GM12878 (cell line): Measurements from ENCODE around the gene TOMT. TPM values are rescaled to one million over a fixed set of nuclear protein-coding genes. Genes with fewer than 3 reads are reported as not detected.

ENCODE experiments used
- ATAC-seq: fragments of 200-7000 bp; cut with Tn5 transposase; 3 replicates; pipeline ENCODE4 v1.9.1; 2020; ENCODE audit warnings: mild to moderate bottlenecking, moderate library complexity
- BruUV-seq: library from RNA; stranded (reverse); fragments of 400-500 nt; replicated peaks from 2 replicates; lab custom pipeline; 2021; lab: Mats Ljungman, UMichigan
- CTCF ChIA-PET: fragments of 300-600 bp; sonication (Branson Sonifier 250); formaldehyde crosslinking; extraction: SDS; loops from one replicate; lab custom pipeline; 2021; ENCODE audit warnings: inconsistent platforms; lab: Yijun Ruan, JAX
- POLR2A ChIA-PET: fragments of 350-600 bp; formaldehyde crosslinking; extraction: SDS; loops from one replicate; lab custom pipeline; 2021; ENCODE audit warnings: inconsistent platforms; lab: Charles Lee
- RAD21 ChIA-PET: fragments of 300-600 bp; sonication (Branson Sonifier 250); formaldehyde crosslinking; loops from one replicate; lab custom pipeline; 2023; ENCODE audit warnings: antibody characterized with exemption; ENCODE audit not compliant: unreplicated experiment; lab: Charles Lee
- SMC1A ChIA-PET: fragments of 300-600 bp; sonication (Branson Sonifier 250); formaldehyde crosslinking; loops from one replicate; lab custom pipeline; 2023; ENCODE audit not compliant: unreplicated experiment, uncharacterized antibody; lab: Charles Lee
- DNase-seq: peaks from one replicate; pipeline ENCODE4 v3.0.0-alpha.2; 2011; ENCODE audit warnings: low read depth, low spot score
- FAIRE-seq: peaks from 3 replicates; lab custom pipeline; 2011; peaks lifted over from hg19 to GRCh38; lab: Jason Lieb, UNC
- H2AFZ ChIP-seq: 2 replicates; pipeline ENCODE4 v1.6.0; 2011; ENCODE audit warnings: low read depth, low read length, control low read depth; ENCODE audit not compliant: control insufficient read depth
- H3K27ac ChIP-seq: 2 replicates; pipeline ENCODE4 v1.5.1; 2011; ENCODE audit warnings: control low read depth; ENCODE audit not compliant: control insufficient read depth, insufficient read depth
- H3K27me3 ChIP-seq, 2 experiments: replicated peaks in 1 of 2; 2 replicates each; pipeline versions ENCODE4 v1.6.0 to v1.6.1; 2011; ENCODE audit warnings: low read length in 1 of 2; ENCODE audit not compliant: control insufficient read depth in 2 of 2, insufficient read depth in 2 of 2
- H3K36me3 ChIP-seq, 2 experiments: 2 replicates each; pipeline ENCODE4 v1.5.1; 2011; ENCODE audit warnings: low read length in 1 of 2; ENCODE audit not compliant: control insufficient read depth in 2 of 2, insufficient read depth in 2 of 2
- H3K4me1 ChIP-seq: 2 replicates; pipeline ENCODE4 v1.6.1; 2011; ENCODE audit warnings: mild to moderate bottlenecking, low read length, moderate library complexity, mixed read lengths; ENCODE audit not compliant: control insufficient read depth, insufficient read depth
- H3K4me2 ChIP-seq: 2 replicates; pipeline ENCODE4 v1.6.0; 2011; ENCODE audit warnings: control low read depth; ENCODE audit not compliant: control insufficient read depth, insufficient read depth
- H3K4me3 ChIP-seq: fragments of 200-600 bp; sonication (generic); 2 replicates; pipeline ENCODE4 v1.5.1; 2016
- H3K79me2 ChIP-seq: 2 replicates; pipeline ENCODE4 v1.6.0; 2011; ENCODE audit warnings: low read length; ENCODE audit not compliant: control insufficient read depth, insufficient read depth
- H3K9ac ChIP-seq: 2 replicates; pipeline ENCODE4 v1.8.0; 2011; ENCODE audit warnings: low read length, control low read depth, mixed read lengths; ENCODE audit not compliant: control insufficient read depth, insufficient read depth
- H3K9me3 ChIP-seq: replicated peaks from 3 replicates; pipeline ENCODE4 v1.5.1; 2011; ENCODE audit warnings: mild to moderate bottlenecking, low read length; ENCODE audit not compliant: control insufficient read depth, insufficient read depth
- H4K20me1 ChIP-seq: 2 replicates; pipeline ENCODE4 v1.6.0; 2011; ENCODE audit not compliant: control insufficient read depth, insufficient read depth
- BACH1 ChIP-seq: fragments of 450-650 bp; IDR thresholded peaks from 2 replicates; pipeline ENCODE4 v1.6.1; 2017; ENCODE audit warnings: mild to moderate bottlenecking, borderline replicate concordance
- CHD4 ChIP-seq: fragments of 200-600 bp; sonication (generic); IDR thresholded peaks from 2 replicates; pipeline ENCODE4 v1.6.1; 2016; ENCODE audit warnings: mild to moderate bottlenecking
- CREB1 ChIP-seq: IDR thresholded peaks from 2 replicates; pipeline ENCODE4 v1.6.1; 2012; ENCODE audit warnings: low read depth, mild to moderate bottlenecking, inconsistent platforms
- E2F4 ChIP-seq: IDR thresholded peaks from 2 replicates; pipeline ENCODE4 v1.6.1; 2012; ENCODE audit warnings: low read depth, low read length, improper control_type of control experiment
- EZH2 ChIP-seq: IDR thresholded peaks from 2 replicates; pipeline ENCODE4 v1.6.1; 2012; ENCODE audit warnings: low read depth, mild to moderate bottlenecking, control low read depth, inconsistent platforms, low read length, borderline replicate concordance; ENCODE audit not compliant: control insufficient read depth
- FOS ChIP-seq: IDR thresholded peaks from 3 replicates; pipeline ENCODE4 v1.6.1; 2011; ENCODE audit warnings: borderline replicate concordance; ENCODE audit not compliant: insufficient read length; ENCODE audit errors: extremely low read depth
- FOXK2 ChIP-seq: fragments of 450-650 bp; IDR thresholded peaks from 2 replicates; pipeline ENCODE4 v1.6.1; 2017; ENCODE audit warnings: mild to moderate bottlenecking, moderate library complexity
- JUND ChIP-seq: IDR thresholded peaks from 2 replicates; pipeline ENCODE4 v1.6.1; 2012; ENCODE audit warnings: low read depth, mild to moderate bottlenecking, low read length, improper control_type of control experiment, moderate library complexity
- MEF2A ChIP-seq: IDR thresholded peaks from 2 replicates; pipeline ENCODE4 v1.6.1; 2011; ENCODE audit warnings: low read depth, mild to moderate bottlenecking, low read length, moderate library complexity; ENCODE audit not compliant: insufficient read depth
- NBN ChIP-seq: fragments of 450-650 bp; IDR thresholded peaks from 2 replicates; pipeline ENCODE4 v1.6.1; 2016
- NFIC ChIP-seq: IDR thresholded peaks from 2 replicates; pipeline ENCODE4 v1.6.1; 2012; ENCODE audit warnings: low read depth, mild to moderate bottlenecking, inconsistent platforms, low read length, moderate library complexity
- POLR2A ChIP-seq: IDR thresholded peaks from 2 replicates; pipeline ENCODE4 v1.6.1; 2011; ENCODE audit warnings: low read depth, mild to moderate bottlenecking, low read length
- POLR2AphosphoS5 ChIP-seq: IDR thresholded peaks from 2 replicates; pipeline ENCODE4 v1.6.1; 2011; ENCODE audit warnings: mild to moderate bottlenecking, low read length, inconsistent platforms
- RELA ChIP-seq: fragments of 450-650 bp; IDR thresholded peaks from 2 replicates; pipeline ENCODE4 v1.8.0; 2014; ENCODE audit warnings: borderline replicate concordance; ENCODE audit not compliant: partially characterized antibody
- RFX5 ChIP-seq: IDR thresholded peaks from 2 replicates; pipeline ENCODE4 v1.6.1; 2011; ENCODE audit warnings: low read depth, low read length, improper control_type of control experiment
- SPI1 ChIP-seq: IDR thresholded peaks from 2 replicates; pipeline ENCODE4 v1.6.1; 2011; ENCODE audit warnings: low read depth, mild to moderate bottlenecking, low read length, moderate library complexity, borderline replicate concordance; ENCODE audit not compliant: insufficient read depth
- SREBF2 ChIP-seq: IDR thresholded peaks from 2 replicates; pipeline ENCODE4 v1.6.1; 2012; ENCODE audit warnings: mild to moderate bottlenecking, low read length
- STAT3 ChIP-seq: IDR thresholded peaks from 2 replicates; pipeline ENCODE4 v1.6.1; 2011; ENCODE audit warnings: low read depth, low read length, improper control_type of control experiment
- TAF1 ChIP-seq: IDR thresholded peaks from 2 replicates; pipeline ENCODE4 v1.6.1; 2011; ENCODE audit warnings: mild to moderate bottlenecking, low read depth, low read length, borderline replicate concordance
- USF1 ChIP-seq: IDR thresholded peaks from 2 replicates; pipeline ENCODE4 v1.6.1; 2011; ENCODE audit warnings: borderline replicate concordance, low read depth, mild to moderate bottlenecking, moderate library complexity, mixed read lengths, low read length; ENCODE audit not compliant: insufficient read depth; ENCODE audit errors: extremely low read length
- ZNF274 ChIP-seq: IDR thresholded peaks from one replicate; pipeline ENCODE4 v1.8.0; 2011; ENCODE audit not compliant: insufficient read length, insufficient read depth
- WGBS: methylation state at CpG from one replicate; pipeline ENCODE4 v1.1.6; 2016; ENCODE audit warnings: low lambda C conversion rate; ENCODE audit not compliant: insufficient replicate concordance, insufficient coverage; ENCODE audit errors: missing lambda C conversion rate; 5-methylcytosine and 5-hydroxymethylcytosine counted together
- in situ Hi-C: fragments of 300-500 bp; cut with MboI; formaldehyde crosslinking; loops from 9 replicates; pipeline ENCODE4 v1.14.3; 2018; ENCODE audit warnings: mixed read lengths
- intact Hi-C: fragments of 100-400 bp; cut with micrococcal nuclease; formaldehyde crosslinking; loops from one replicate; pipeline ENCODE4 v1.14.2; 2022; ENCODE audit not compliant: unreplicated experiment
- polyA plus RNA-seq, 11 experiments: library from polyadenylated mRNA; depleted of rRNA in 4 of 11; unstranded in 6 of 11; stranded (reverse) in 5 of 11; fragments of >200 nt; fragmentation: Nextera tagmentation in 4 of 11; fragmentation: Illumina TruSeq in 1 of 11; extraction: Ambion mirVana in 4 of 11; extraction: Trizol in 1 of 11; gene quantifications; 1 replicate in 1 of 11; 2 replicates in 10 of 11; pipeline versions ENCODE4 v1.2.1 to v1.2.3, GENCODE V29; 2011 to 2016; ENCODE audit warnings: inconsistent platforms in 2 of 11, missing spikeins in 2 of 11, low read depth in 1 of 11
- total RNA-seq, 4 experiments: library from RNA; depleted of rRNA in 3 of 4; stranded (reverse); fragments of >200 nt in 3 of 4; fragmentation: Illumina TruSeq in 1 of 4; extraction: Trizol in 1 of 4; gene quantifications; 2 replicates each; pipeline versions ENCODE4 v1.2.1 to v1.2.3, GENCODE V29; 2013 to 2021
- TF ChIP-seq, protein P1 (sequence below): fragments of 450-650 bp; IDR thresholded peaks from 2 replicates; pipeline ENCODE4 v1.6.1; 2018; ENCODE audit warnings: borderline replicate concordance, mild to moderate bottlenecking; ENCODE audit not compliant: partially characterized antibody

Gene TOMT
- total and polyA plus RNA-seq, 10 of the 15 experiments (the other 5 are each of a cell fraction or from before 2014, with no cell fraction given): not detected

- TF ChIP-seq, protein P1, sequence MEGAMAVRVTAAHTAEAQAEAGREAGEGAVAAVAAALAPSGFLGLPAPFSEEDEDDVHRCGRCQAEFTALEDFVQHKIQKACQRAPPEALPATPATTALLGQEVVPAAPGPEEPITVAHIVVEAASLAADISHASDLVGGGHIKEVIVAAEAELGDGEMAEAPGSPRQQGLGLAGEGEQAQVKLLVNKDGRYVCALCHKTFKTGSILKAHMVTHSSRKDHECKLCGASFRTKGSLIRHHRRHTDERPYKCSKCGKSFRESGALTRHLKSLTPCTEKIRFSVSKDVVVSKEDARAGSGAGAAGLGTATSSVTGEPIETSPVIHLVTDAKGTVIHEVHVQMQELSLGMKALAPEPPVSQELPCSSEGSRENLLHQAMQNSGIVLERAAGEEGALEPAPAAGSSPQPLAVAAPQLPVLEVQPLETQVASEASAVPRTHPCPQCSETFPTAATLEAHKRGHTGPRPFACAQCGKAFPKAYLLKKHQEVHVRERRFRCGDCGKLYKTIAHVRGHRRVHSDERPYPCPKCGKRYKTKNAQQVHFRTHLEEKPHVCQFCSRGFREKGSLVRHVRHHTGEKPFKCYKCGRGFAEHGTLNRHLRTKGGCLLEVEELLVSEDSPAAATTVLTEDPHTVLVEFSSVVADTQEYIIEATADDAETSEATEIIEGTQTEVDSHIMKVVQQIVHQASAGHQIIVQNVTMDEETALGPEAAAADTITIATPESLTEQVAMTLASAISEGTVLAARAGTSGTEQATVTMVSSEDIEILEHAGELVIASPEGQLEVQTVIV: no peak
- TF ChIP-seq ZNF274: no peak
- no peak for TF ChIP-seq BACH1
- no peak for TF ChIP-seq CREB1
- TF ChIP-seq MEF2A: no peak
- TF ChIP-seq FOS: no peak
- TF ChIP-seq SREBF2: no peak
- TF ChIP-seq JUND: no peak
- TF ChIP-seq, all 136 proteins: peak for 0
Measured at GRCh38 chr11:72127923-72128322, 22.2 kb downstream of the TOMT start (continued).

DNA sequence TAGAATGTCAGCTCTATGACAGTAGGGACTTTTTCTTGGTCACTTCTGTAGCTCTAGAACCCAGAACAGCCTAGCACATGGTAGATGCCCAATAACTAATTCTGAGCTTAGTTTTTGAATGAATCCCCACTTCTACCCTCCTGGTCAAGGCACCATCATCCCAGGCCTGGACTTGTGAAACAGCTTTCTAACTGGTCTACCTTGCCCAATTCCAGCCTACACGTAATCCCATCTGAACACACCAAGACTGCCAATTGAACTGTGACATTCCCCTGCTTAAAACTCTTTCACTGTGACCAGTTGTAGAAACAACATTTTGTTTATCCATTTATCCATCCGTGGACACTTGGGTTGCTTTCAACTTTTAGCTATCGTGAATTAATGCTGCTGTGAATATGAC, 23.7 kb downstream of the TOMT start:
- RAD21 ChIA-PET: interaction anchor here (1.3 kb wide), 1 partner anchor 104 kb away, joined by 4 read pairs; no protein-coding TSS in a partner anchor
- in situ Hi-C loops: no loop called here

More for the DNA sequence above, 23.7 kb downstream of the TOMT start:
- DNase-seq: no peak
- intact Hi-C loops: no loop called here
- no peak overlapping the region for H3K9ac ChIP-seq
- H3K36me3 ChIP-seq: no peaks in the 10 kb centered on the region
- TF ChIP-seq TAF1 (no peak), POLR2AphosphoS5 (no peak), E2F4 (no peak), CHD4 (no peak), RELA (no peak), NFIC (no peak), SPI1 (no peak), NBN (no peak), FOXK2 (no peak), EZH2 (no peak), ZNF274 (no peak), POLR2A (no peak), RFX5 (no peak), STAT3 (no peak), USF1 (no peak)
- TF ChIP-seq, all 136 proteins: peak for 0
- ChIA-PET SMC1A (interaction anchor here (1.6 to 1.9 kb wide), 2 partner anchors 15 to 18 kb away, joined by 4 to 5 read pairs; no protein-coding TSS in a partner anchor), CTCF (interaction anchor here (1.6 kb wide), 1 partner anchor 15 kb away, joined by 5 read pairs; no protein-coding TSS in a partner anchor), POLR2A (no interaction called here)
- H3K4me3 ChIP-seq: no peak overlapping the region
- H2AFZ ChIP-seq: no peak overlapping the region
- no peaks in the 10 kb centered on the region for H3K79me2 ChIP-seq
- H3K27ac ChIP-seq: no peak overlapping the region
- 81% methylated on average over 3 of the region's 3 CpGs for WGBS
- H4K20me1 ChIP-seq: no peaks in the 10 kb centered on the region
- H3K27me3 ChIP-seq: no peaks in the 10 kb centered on the region
- FAIRE-seq: no peak
- H3K9me3 ChIP-seq: peaks cover 2% of the 10 kb centered on the region; the same call in 2 of the 3 replicates
- ATAC-seq: no peak
- BruUV-seq: no TSS peak
- no peak overlapping the region for H3K4me2 ChIP-seq
- H3K4me1 ChIP-seq: no peaks in the 10 kb centered on the region
